Tibial nerve (tissue), 4 donors: ENCODE measurements around the gene ZNF146.

Experiments used
- EP300 ChIP-seq, 2 donors: sonication (generic); formaldehyde crosslinking; IDR thresholded peaks; one replicate each; pipeline ENCODE4 v1.6.1; 2017; ENCODE audit warnings: antibody characterized with exemption in 2 of 2, mild to moderate bottlenecking in 1 of 2
- TF ChIP-seq, protein P1 (sequence below), 5 experiments: fragments of 200-600 bp in 3 of 5; fragments of 450-650 bp in 2 of 5; sonication (generic) in 3 of 5; IDR thresholded peaks; one replicate each; pipeline ENCODE4 v1.5.1; 2016 to 2019; ENCODE audit warnings: antibody characterized with exemption in 5 of 5, mild to moderate bottlenecking in 3 of 5, moderate library complexity in 2 of 5

GRCh38 chr19:36222503-36222902 is 7.6 kb downstream of the ZNF146 start:
- TF ChIP-seq, protein P1, sequence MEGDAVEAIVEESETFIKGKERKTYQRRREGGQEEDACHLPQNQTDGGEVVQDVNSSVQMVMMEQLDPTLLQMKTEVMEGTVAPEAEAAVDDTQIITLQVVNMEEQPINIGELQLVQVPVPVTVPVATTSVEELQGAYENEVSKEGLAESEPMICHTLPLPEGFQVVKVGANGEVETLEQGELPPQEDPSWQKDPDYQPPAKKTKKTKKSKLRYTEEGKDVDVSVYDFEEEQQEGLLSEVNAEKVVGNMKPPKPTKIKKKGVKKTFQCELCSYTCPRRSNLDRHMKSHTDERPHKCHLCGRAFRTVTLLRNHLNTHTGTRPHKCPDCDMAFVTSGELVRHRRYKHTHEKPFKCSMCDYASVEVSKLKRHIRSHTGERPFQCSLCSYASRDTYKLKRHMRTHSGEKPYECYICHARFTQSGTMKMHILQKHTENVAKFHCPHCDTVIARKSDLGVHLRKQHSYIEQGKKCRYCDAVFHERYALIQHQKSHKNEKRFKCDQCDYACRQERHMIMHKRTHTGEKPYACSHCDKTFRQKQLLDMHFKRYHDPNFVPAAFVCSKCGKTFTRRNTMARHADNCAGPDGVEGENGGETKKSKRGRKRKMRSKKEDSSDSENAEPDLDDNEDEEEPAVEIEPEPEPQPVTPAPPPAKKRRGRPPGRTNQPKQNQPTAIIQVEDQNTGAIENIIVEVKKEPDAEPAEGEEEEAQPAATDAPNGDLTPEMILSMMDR (IDR thresholded peaks at IDR 0.05) = no peak
- no peak for TF ChIP-seq EP300 (IDR thresholded peaks at IDR 0.05)
